Measurements from ENCODE around the gene RABGAP1L.
"Not testable (repeated sequence)": the region's sequence is repeated elsewhere in the genome, so short reads cannot be mapped to it uniquely, and the experiment has no call there.

The RABGAP1L gene

GRCh38 chr1:174623324-174624035 lies 464.2 kb downstream of the RABGAP1L start:
- DNase-seq = no peak

- peak; percentile 7 for DNase-seq
Measured at GRCh38 chr1:174626031-174627025, 467.0 kb downstream of the RABGAP1L start.

GRCh38 chr1:174637487-174637886 lies 478.2 kb downstream of the RABGAP1L start:
- DNase-seq = no peak

GRCh38 chr1:174639461-174639860 lies 480.1 kb downstream of the RABGAP1L start:
- no peak for DNase-seq

GRCh38 chr1:174640783-174641182 lies 481.5 kb downstream of the RABGAP1L start:
- no peak for DNase-seq

- no peak for DNase-seq
Measured at GRCh38 chr1:174642393-174642792, 483.1 kb downstream of the RABGAP1L start.

- DNase-seq = no peak
Measured at GRCh38 chr1:174643206-174643605, 483.9 kb downstream of the RABGAP1L start.

- DNase-seq = not testable (repeated sequence)
Measured at GRCh38 chr1:174649572-174649971, 490.3 kb downstream of the RABGAP1L start.

- DNase-seq = no peak
Measured at GRCh38 chr1:174652569-174653280, 493.4 kb downstream of the RABGAP1L start.

- DNase-seq = no peak
Measured at GRCh38 chr1:174654560-174654959, 495.2 kb downstream of the RABGAP1L start.

GRCh38 chr1:174656409-174657059 lies 497.2 kb downstream of the RABGAP1L start:
- DNase-seq = no peak

- no peak for DNase-seq
Measured at GRCh38 chr1:174657411-174657810, 498.1 kb downstream of the RABGAP1L start.

GRCh38 chr1:174657893-174658292 lies 498.6 kb downstream of the RABGAP1L start:
- no peak for DNase-seq

- no peak for DNase-seq
Measured at GRCh38 chr1:174659823-174660222, 500.5 kb downstream of the RABGAP1L start.

- no peak for DNase-seq
Measured at GRCh38 chr1:174660476-174660875, 501.2 kb downstream of the RABGAP1L start.

GRCh38 chr1:174663358-174663757 lies 504.0 kb downstream of the RABGAP1L start:
- DNase-seq = no peak

- no peak for DNase-seq
Measured at GRCh38 chr1:174666248-174666647, 506.9 kb downstream of the RABGAP1L start.

GRCh38 chr1:174671826-174672225 lies 512.5 kb downstream of the RABGAP1L start:
- DNase-seq = no peak

- DNase-seq = no peak
Measured at GRCh38 chr1:174676856-174677255, 517.5 kb downstream of the RABGAP1L start.

- no peak for DNase-seq
Measured at GRCh38 chr1:174678657-174679056, 519.3 kb downstream of the RABGAP1L start.

GRCh38 chr1:174680101-174680500 lies 520.8 kb downstream of the RABGAP1L start:
- no peak for DNase-seq

GRCh38 chr1:174682419-174683008 lies 523.2 kb downstream of the RABGAP1L start:
- no peak for DNase-seq

Data from NCI-H345 (cell line).